Trophoblast cell (in vitro differentiated cells and primary cell): ENCODE measurements around the gene SSNA1.

Experiments
- DNase-seq, 2 donors: peaks; one replicate each; pipeline ENCODE4 v3.0.0-alpha.2; 2016
- H2AFZ ChIP-seq: 2 replicates; pipeline ENCODE4 v1.6.1; 2013; ENCODE audit warnings: low read length, moderate library complexity, mild to moderate bottlenecking; ENCODE audit not compliant: insufficient read depth, poor library complexity
- H2AK5ac ChIP-seq: 2 replicates; pipeline ENCODE4 v1.6.1; 2013; ENCODE audit warnings: mild to moderate bottlenecking, low read length
- H2BK120ac ChIP-seq: 2 replicates; pipeline ENCODE4 v1.6.1; 2013; ENCODE audit warnings: low read length, mild to moderate bottlenecking, moderate library complexity; ENCODE audit not compliant: insufficient read depth, poor library complexity
- H2BK12ac ChIP-seq: 2 replicates; pipeline ENCODE4 v1.6.1; 2013; ENCODE audit warnings: mild to moderate bottlenecking, low read length, moderate library complexity
- H2BK5ac ChIP-seq: 2 replicates; pipeline ENCODE4 v1.6.1; 2013; ENCODE audit warnings: low read length, low read depth, moderate library complexity, mild to moderate bottlenecking; ENCODE audit not compliant: poor library complexity
- H3K14ac ChIP-seq: 2 replicates; pipeline ENCODE4 v1.6.1; 2013; ENCODE audit warnings: mild to moderate bottlenecking, low read length
- H3K18ac ChIP-seq: 2 replicates; pipeline ENCODE4 v1.6.1; 2013; ENCODE audit warnings: mild to moderate bottlenecking, low read length
- H3K23ac ChIP-seq: 2 replicates; pipeline ENCODE4 v1.6.1; 2013; ENCODE audit warnings: low read length
- H3K27ac ChIP-seq: 2 replicates; pipeline ENCODE4 v1.5.1; 2013; ENCODE audit warnings: low read depth, mild to moderate bottlenecking, inconsistent platforms, low read length, moderate library complexity
- H3K27me3 ChIP-seq: 2 replicates; pipeline ENCODE4 v1.6.1; 2013; ENCODE audit warnings: inconsistent platforms, mild to moderate bottlenecking, low read length, moderate library complexity; ENCODE audit not compliant: insufficient read depth
- H3K36me3 ChIP-seq, 2 experiments: 1 replicate in 1 of 2; 2 replicates in 1 of 2; pipeline ENCODE4 v1.6.1; 2013; ENCODE audit warnings: low read length in 2 of 2, mild to moderate bottlenecking in 2 of 2, moderate library complexity in 1 of 2; ENCODE audit not compliant: insufficient read depth in 2 of 2, control insufficient read depth in 1 of 2
- H3K4ac ChIP-seq: 2 replicates; pipeline ENCODE4 v1.6.1; 2013; ENCODE audit warnings: low read depth, mild to moderate bottlenecking, low read length, moderate library complexity
- H3K4me1 ChIP-seq, 2 experiments: 1 replicate in 1 of 2; 2 replicates in 1 of 2; pipeline ENCODE4 v1.6.1; 2013; ENCODE audit warnings: low read length in 2 of 2, mild to moderate bottlenecking in 2 of 2, moderate library complexity in 1 of 2; ENCODE audit not compliant: insufficient read depth in 2 of 2, control insufficient read depth in 1 of 2
- H3K4me2 ChIP-seq: 2 replicates; pipeline ENCODE4 v1.6.1; 2013; ENCODE audit warnings: inconsistent platforms, mild to moderate bottlenecking, low read length, moderate library complexity
- H3K4me3 ChIP-seq: 2 replicates; pipeline ENCODE4 v1.5.1; 2013; ENCODE audit warnings: mild to moderate bottlenecking, low read depth, low read length, inconsistent platforms
- H3K79me1 ChIP-seq: one replicate; pipeline ENCODE4 v1.6.1; 2013; ENCODE audit warnings: low read length
- H3K79me2 ChIP-seq: 2 replicates; pipeline ENCODE4 v1.6.1; 2013; ENCODE audit warnings: low read length, mild to moderate bottlenecking; ENCODE audit not compliant: control insufficient read depth, insufficient read depth, poor library complexity
- H3K9ac ChIP-seq: 2 replicates; pipeline ENCODE4 v1.6.1; 2013; ENCODE audit warnings: mild to moderate bottlenecking, low read length
- H3K9me3 ChIP-seq: 2 replicates; pipeline ENCODE4 v1.6.1; 2013; ENCODE audit warnings: low read depth, mild to moderate bottlenecking, control low read depth, inconsistent platforms, low read length; ENCODE audit not compliant: insufficient read depth
- H4K12ac ChIP-seq: 2 replicates; pipeline ENCODE4 v1.6.1; 2013; ENCODE audit warnings: low read depth, mild to moderate bottlenecking, low read length, moderate library complexity
- H4K8ac ChIP-seq: 2 replicates; pipeline ENCODE4 v1.6.1; 2013; ENCODE audit warnings: low read depth, mild to moderate bottlenecking, low read length, moderate library complexity
- H4K91ac ChIP-seq: one replicate; pipeline ENCODE4 v1.6.1; 2013; ENCODE audit warnings: low read depth, mild to moderate bottlenecking, low read length, moderate library complexity
- WGBS: extraction: QIAGEN DNeasy Blood & Tissue Kit; methylation state at CpG from one replicate; pipeline ENCODE4 v1.1.7; 2013; ENCODE audit warnings: missing lambda C conversion rate; ENCODE audit not compliant: insufficient read length, insufficient coverage; ENCODE audit errors: extremely low coverage; 5-methylcytosine and 5-hydroxymethylcytosine counted together

SSNA1 gene

DNA sequence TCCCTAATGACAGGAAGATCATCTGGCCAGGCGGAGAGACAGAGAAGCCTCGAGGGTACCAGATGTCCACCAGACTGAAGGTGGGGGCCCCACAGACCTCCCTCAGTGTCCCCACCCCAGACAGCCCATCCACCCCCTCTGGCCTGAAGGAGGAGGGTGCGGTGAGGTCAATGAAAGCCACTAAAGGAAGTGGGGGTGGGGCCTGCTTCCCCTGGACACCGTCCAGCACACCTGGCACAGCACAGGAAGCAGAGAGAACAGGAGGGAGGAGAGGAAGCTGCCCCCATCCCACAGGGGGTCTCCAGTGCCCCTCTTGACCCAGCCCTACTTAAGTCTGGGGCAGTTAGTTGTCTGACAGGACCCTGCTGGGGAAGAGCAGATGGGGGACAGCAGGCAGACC lies 29.9 kb upstream of the SSNA1 start:
- no peak for DNase-seq
- no peak overlapping the region for H4K8ac ChIP-seq
- no peak overlapping the region for H4K91ac ChIP-seq
- no peaks in the 10 kb centered on the region for H3K79me2 ChIP-seq
- no peak overlapping the region for H3K4ac ChIP-seq
- no peaks in the 10 kb centered on the region for H3K4me1 ChIP-seq
- H3K4me2 ChIP-seq, result no peak overlapping the region
- no peak overlapping the region for H3K23ac ChIP-seq
- no peak overlapping the region for H2AFZ ChIP-seq
- H3K14ac ChIP-seq, result no peak overlapping the region
- H4K12ac ChIP-seq, result no peak overlapping the region
- H3K9ac ChIP-seq, result no peak overlapping the region
- no peak overlapping the region for H2BK120ac ChIP-seq
- no peaks in the 10 kb centered on the region for H3K79me1 ChIP-seq
- H3K27ac ChIP-seq, result no peak overlapping the region
- no peak overlapping the region for H2BK5ac ChIP-seq
- no peak overlapping the region for H3K18ac ChIP-seq
- no peak overlapping the region for H2BK12ac ChIP-seq
- H3K36me3 ChIP-seq, result no peaks in the 10 kb centered on the region
- WGBS, result no CpG with 5 or more reads among the region's 4 CpGs
- peaks cover 50% of the 10 kb centered on the region for H3K27me3 ChIP-seq
- no peak overlapping the region for H2AK5ac ChIP-seq
- peaks cover 27% of the 10 kb centered on the region for H3K9me3 ChIP-seq
- H3K4me3 ChIP-seq, result no peak overlapping the region

DNA sequence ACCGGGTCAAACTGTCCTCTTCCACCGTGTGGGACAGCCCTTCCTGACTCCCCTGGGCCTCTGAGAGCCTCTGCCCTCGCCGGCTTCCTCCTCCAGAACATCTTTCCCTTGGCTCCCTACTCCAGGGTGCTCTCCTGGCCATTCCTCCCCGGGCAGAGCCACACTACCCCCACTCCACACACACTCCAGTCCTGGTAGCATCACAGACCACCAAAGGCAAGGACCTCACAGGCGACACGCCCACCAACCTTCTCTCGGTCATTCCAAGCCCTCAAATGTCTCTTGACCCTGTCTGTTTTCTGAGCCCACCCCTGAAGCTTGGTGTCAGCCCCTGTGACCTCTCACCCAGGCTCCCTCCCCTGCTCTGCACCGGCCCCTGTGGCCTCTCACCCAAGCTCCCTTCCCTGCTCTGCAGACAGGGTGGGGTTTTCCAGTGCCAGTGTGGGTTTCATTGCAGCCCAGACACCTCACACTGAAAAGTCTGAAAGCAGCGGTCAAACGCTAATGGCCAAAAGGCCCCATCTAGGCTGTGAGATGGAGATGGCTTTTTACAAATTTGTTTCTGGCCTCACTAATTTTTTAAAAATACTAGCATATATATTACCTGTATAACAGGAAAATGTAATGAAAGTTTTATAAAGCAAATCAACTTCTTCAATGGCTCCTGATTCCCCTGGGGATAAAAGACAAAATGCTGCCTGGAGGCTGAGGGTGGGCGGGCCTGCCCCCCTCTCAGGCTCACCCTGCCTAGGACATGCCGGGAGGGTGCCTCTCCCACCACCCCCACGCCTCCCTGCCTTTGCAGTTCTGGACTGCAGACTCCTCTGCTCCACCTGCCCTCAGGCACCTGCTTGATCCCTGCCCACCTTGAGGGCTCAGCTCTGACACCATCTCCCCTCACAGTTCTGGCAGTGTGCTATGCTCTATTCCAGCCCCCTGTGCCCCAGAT lies 29.1 kb upstream of the SSNA1 start:
- Histone ChIP-seq H3K9ac (no peak overlapping the region), H3K79me1 (no peaks in the 10 kb centered on the region), H2BK120ac (no peak overlapping the region), H4K8ac (no peak overlapping the region), H4K91ac (no peak overlapping the region), H3K4me2 (no peak overlapping the region), H3K27ac (no peak overlapping the region), H3K4me3 (no peak overlapping the region), H3K4me1 (no peaks in the 10 kb centered on the region), H2AK5ac (no peak overlapping the region), H3K79me2 (no peaks in the 10 kb centered on the region), H3K23ac (no peak overlapping the region), H3K14ac (no peak overlapping the region), H3K9me3 (peaks cover 26% of the 10 kb centered on the region), H3K27me3 (peaks cover 56% of the 10 kb centered on the region), H4K12ac (no peak overlapping the region), H2BK12ac (no peak overlapping the region), H2BK5ac (no peak overlapping the region), H2AFZ (no peak overlapping the region), H3K4ac (no peak overlapping the region), H3K18ac (no peak overlapping the region), H3K36me3 (no peaks in the 10 kb centered on the region)
- DNase-seq, result no peak
- WGBS, result no CpG with 5 or more reads among the region's 14 CpGs

DNA sequence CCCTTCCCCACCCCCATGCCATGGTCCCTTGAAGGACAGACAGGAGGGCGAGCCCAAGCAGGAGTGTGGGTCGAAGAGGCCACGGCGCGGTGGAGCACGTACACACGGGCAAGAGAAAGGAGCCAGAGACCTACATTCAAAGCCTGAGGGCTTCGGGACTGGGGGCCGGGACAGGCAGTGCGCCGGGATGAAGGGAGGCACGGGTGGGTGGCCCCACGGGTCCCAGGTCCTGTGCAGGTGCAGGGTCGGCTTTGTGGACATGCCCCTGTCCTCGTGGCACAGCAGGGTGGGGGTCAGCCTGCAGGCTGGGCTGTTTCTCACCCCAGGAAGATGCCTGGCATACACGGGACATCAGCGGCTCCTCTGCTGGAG lies 28.4 kb upstream of the SSNA1 start:
- Histone ChIP-seq H4K8ac (no peak overlapping the region), H3K4ac (no peak overlapping the region), H4K91ac (no peak overlapping the region), H3K27ac (no peak overlapping the region), H4K12ac (no peak overlapping the region), H3K4me2 (no peak overlapping the region), H3K9me3 (peaks cover 26% of the 10 kb centered on the region), H3K27me3 (peaks cover 59% of the 10 kb centered on the region), H3K4me3 (no peak overlapping the region), H3K79me1 (no peaks in the 10 kb centered on the region), H2AK5ac (no peak overlapping the region), H2BK5ac (no peak overlapping the region), H2AFZ (no peak overlapping the region), H2BK120ac (no peak overlapping the region), H3K9ac (no peak overlapping the region), H3K4me1 (no peaks in the 10 kb centered on the region), H3K23ac (no peak overlapping the region), H3K14ac (no peak overlapping the region), H3K36me3 (no peaks in the 10 kb centered on the region), H3K18ac (no peak overlapping the region), H2BK12ac (no peak overlapping the region), H3K79me2 (no peaks in the 10 kb centered on the region)
- no CpG with 5 or more reads among the region's 17 CpGs for WGBS
- no peak for DNase-seq

DNA sequence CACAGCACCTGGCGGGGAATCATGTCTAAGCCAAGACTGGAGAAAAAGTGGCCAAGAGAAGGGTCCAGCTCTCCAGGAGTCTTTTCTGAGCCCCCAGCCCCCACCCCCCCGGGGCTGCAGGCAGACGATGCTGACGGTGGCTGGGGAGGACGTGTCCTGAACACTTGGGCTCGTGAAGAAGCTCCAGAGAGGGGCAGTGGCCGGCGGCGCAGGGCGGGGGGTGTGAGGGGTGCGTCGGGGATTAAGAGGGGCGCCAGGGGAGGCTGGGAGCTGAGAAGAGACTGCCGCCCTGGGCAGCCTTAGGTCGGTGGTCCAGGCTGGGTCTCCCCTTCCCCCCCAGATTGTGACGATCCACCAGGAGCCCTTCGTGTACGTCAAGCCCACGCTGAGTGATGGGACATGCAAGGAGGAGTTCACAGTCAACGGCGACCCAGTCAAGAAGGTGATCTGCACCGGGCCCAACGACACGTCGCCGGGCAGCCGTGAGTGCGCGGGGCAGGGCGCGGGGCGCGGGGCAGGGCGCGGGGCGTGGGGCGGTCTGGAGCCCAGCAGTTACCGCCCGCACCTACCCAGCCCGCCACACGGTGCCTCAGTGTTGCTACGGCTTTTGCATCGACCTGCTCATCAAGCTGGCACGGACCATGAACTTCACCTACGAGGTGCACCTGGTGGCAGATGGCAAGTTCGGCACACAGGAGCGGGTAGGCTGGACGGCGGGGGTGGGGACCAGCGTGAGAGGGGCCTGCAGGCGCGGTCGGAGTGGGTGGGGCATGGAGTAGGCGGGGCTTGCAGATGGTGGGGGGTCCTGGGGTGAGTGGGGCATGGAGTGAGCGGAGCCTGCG lies 27.5 kb upstream of the SSNA1 start:
- Histone ChIP-seq H3K23ac (no peak overlapping the region), H4K12ac (no peak overlapping the region), H3K9ac (no peak overlapping the region), H3K4me2 (no peak overlapping the region), H3K18ac (no peak overlapping the region), H2BK120ac (no peak overlapping the region), H3K27ac (no peak overlapping the region), H2BK5ac (no peak overlapping the region), H3K36me3 (no peaks in the 10 kb centered on the region), H3K4me3 (no peak overlapping the region), H2AK5ac (no peak overlapping the region), H3K14ac (no peak overlapping the region), H3K4me1 (no peaks in the 10 kb centered on the region), H2AFZ (no peak overlapping the region), H3K27me3 (peaks cover 61% of the 10 kb centered on the region), H2BK12ac (no peak overlapping the region), H3K9me3 (peaks cover 26% of the 10 kb centered on the region), H4K91ac (no peak overlapping the region), H3K79me2 (no peaks in the 10 kb centered on the region), H3K79me1 (no peaks in the 10 kb centered on the region), H3K4ac (no peak overlapping the region), H4K8ac (no peak overlapping the region)
- WGBS, result no CpG with 5 or more reads among the region's 56 CpGs
- DNase-seq, result no peak
